Testis (tissue), 2 donors: Measurements from ENCODE around the gene SEPTIN6.

Experiments
- CTCF ChIP-seq, 3 experiments: fragments of 450-650 bp in 2 of 3; fragments of 200-600 bp in 1 of 3; sonication (generic) in 1 of 3; IDR thresholded peaks; one replicate each; pipeline ENCODE4 v1.5.1; 2016 to 2019; ENCODE audit warnings: antibody characterized with exemption in 3 of 3, mild to moderate bottlenecking in 2 of 3, moderate library complexity in 1 of 3
- POLR2A ChIP-seq: fragments of 450-650 bp; IDR thresholded peaks from one replicate; pipeline ENCODE4 v1.6.1; 2017; ENCODE audit warnings: antibody characterized with exemption, mild to moderate bottlenecking, moderate library complexity

- no peak for TF ChIP-seq POLR2A
- TF ChIP-seq CTCF (IDR thresholded peaks at IDR 0.05): no peak
Observed at GRCh38 chrX:119682019-119682989, 10.7 kb downstream of the SEPTIN6 start.
